H1 (cell line): Measurements from ENCODE around the gene THUMPD3. TPM values are rescaled to one million over a fixed set of nuclear protein-coding genes. Genes with fewer than 3 reads are reported as not detected.

Source experiments
- CTCF ChIA-PET: fragments of 300-600 bp; sonication (Branson Sonifier 250); formaldehyde crosslinking; loops from one replicate; lab custom pipeline; 2021; ENCODE audit not compliant: partially characterized antibody; lab: Charles Lee
- POLR2A ChIA-PET: fragments of 300-600 bp; sonication (Branson Sonifier 250); formaldehyde crosslinking; loops from one replicate; lab custom pipeline; 2021; ENCODE audit warnings: inconsistent platforms; ENCODE audit not compliant: partially characterized antibody; lab: Charles Lee
- DNase-seq, 2 experiments: peaks; one replicate each; pipeline versions ENCODE4 v3.0.0 to v3.0.0-alpha.2; 2010 to 2022; ENCODE audit warnings: low spot score in 2 of 2, low read depth in 1 of 2, mixed read lengths in 1 of 2
- FAIRE-seq: peaks from 2 replicates; lab custom pipeline; 2011; peaks lifted over from hg19 to GRCh38; lab: Jason Lieb, UNC
- H2AFZ ChIP-seq: 2 replicates; pipeline ENCODE4 v1.8.1; 2012; ENCODE audit warnings: low read length, inconsistent platforms
- H2AK5ac ChIP-seq: 2 replicates; pipeline ENCODE4 v1.6.1; 2013; ENCODE audit warnings: low read depth, low read length
- H2BK120ac ChIP-seq: replicated peaks from 2 replicates; pipeline ENCODE3; 2013; ENCODE audit warnings: low read depth, low read length, inconsistent platforms
- H2BK12ac ChIP-seq: 2 replicates; pipeline ENCODE4 v1.6.1; 2013; ENCODE audit warnings: low read depth, low read length
- H2BK15ac ChIP-seq: 2 replicates; pipeline ENCODE4 v1.6.1; 2013; ENCODE audit warnings: low read length
- H2BK20ac ChIP-seq: 2 replicates; pipeline ENCODE4 v1.6.1; 2013; ENCODE audit warnings: low read length
- H2BK5ac ChIP-seq: 2 replicates; pipeline ENCODE4 v1.6.1; 2013; ENCODE audit warnings: low read depth, low read length
- H3K14ac ChIP-seq: 2 replicates; pipeline ENCODE4 v1.6.1; 2013; ENCODE audit warnings: inconsistent platforms; ENCODE audit not compliant: insufficient read length
- H3K18ac ChIP-seq: 2 replicates; pipeline ENCODE4 v1.6.1; 2013; ENCODE audit warnings: low read length; ENCODE audit errors: extremely low read depth
- H3K23ac ChIP-seq: 2 replicates; pipeline ENCODE4 v1.6.1; 2013; ENCODE audit warnings: inconsistent platforms; ENCODE audit not compliant: insufficient read length
- H3K23me2 ChIP-seq: 2 replicates; pipeline ENCODE4 v1.6.1; 2013; ENCODE audit warnings: low read depth, low read length
- H3K27ac ChIP-seq: 2 replicates; pipeline ENCODE4 v1.6.1; 2011; ENCODE audit warnings: low read depth, low read length, inconsistent platforms
- H3K27me3 ChIP-seq, 4 experiments: replicated peaks in 1 of 4; 1 replicate in 1 of 4; 2 replicates in 3 of 4; pipeline versions ENCODE4 v1.6.1 to v1.8.1; 2011 to 2013; ENCODE audit warnings: low read length in 3 of 4, mild to moderate bottlenecking in 3 of 4, inconsistent platforms in 2 of 4, mixed read lengths in 2 of 4, moderate library complexity in 1 of 4; ENCODE audit not compliant: control insufficient read depth in 3 of 4, insufficient read depth in 3 of 4; ENCODE audit errors: extremely low read depth in 1 of 4
- H3K36me3 ChIP-seq, 4 experiments: 2 replicates each; pipeline versions ENCODE4 v1.6.1 to v1.8.1; 2011 to 2013; ENCODE audit warnings: mild to moderate bottlenecking in 4 of 4, low read length in 3 of 4, moderate library complexity in 2 of 4, control low read depth in 1 of 4, inconsistent platforms in 1 of 4; ENCODE audit not compliant: insufficient read depth in 4 of 4, control insufficient read depth in 2 of 4
- H3K4ac ChIP-seq: replicated peaks from 2 replicates; pipeline ENCODE3; 2013; ENCODE audit warnings: low read length, low read depth, mixed read lengths, inconsistent platforms; ENCODE audit not compliant: insufficient read length
- H3K4me1 ChIP-seq, 4 experiments: replicated peaks in 1 of 4; 1 replicate in 1 of 4; 2 replicates in 3 of 4; pipeline versions ENCODE4 v1.6.1 to v1.8.1; 2011 to 2013; ENCODE audit warnings: low read length in 3 of 4, inconsistent platforms in 2 of 4, mixed read lengths in 1 of 4; ENCODE audit not compliant: insufficient read depth in 4 of 4, control insufficient read depth in 3 of 4
- H3K4me2 ChIP-seq, 2 experiments: 2 replicates each; pipeline versions ENCODE4 v1.6.1 to v1.8.1; 2011 to 2013; ENCODE audit warnings: low read depth in 2 of 2, low read length in 2 of 2, control low read depth in 1 of 2, inconsistent platforms in 1 of 2, mild to moderate bottlenecking in 1 of 2; ENCODE audit not compliant: insufficient read depth in 1 of 2
- H3K4me3 ChIP-seq, 4 experiments: fragments of 200-600, 300-600 bp in 1 of 4; sonication (generic), shearing (Covaris generic), sonication (Bioruptor Twin) in 1 of 4; 2 replicates each; pipeline versions ENCODE4 v1.5.1 to v1.8.1; 2011 to 2016; ENCODE audit warnings: low read length in 4 of 4, low read depth in 3 of 4, control low read depth in 2 of 4, inconsistent platforms in 2 of 4, mild to moderate bottlenecking in 2 of 4, mixed read lengths in 1 of 4, moderate library complexity in 1 of 4; ENCODE audit not compliant: insufficient read depth in 2 of 4; ENCODE audit errors: extremely low read depth in 1 of 4
- H3K56ac ChIP-seq: replicated peaks from 2 replicates; pipeline ENCODE3; 2013; ENCODE audit warnings: low read depth, mild to moderate bottlenecking, mixed read lengths, low read length, inconsistent platforms; ENCODE audit not compliant: insufficient read length
- H3K79me1 ChIP-seq: 2 replicates; pipeline ENCODE4 v1.6.1; 2013; ENCODE audit warnings: low read depth, low read length, control low read depth
- H3K79me2 ChIP-seq, 2 experiments: 2 replicates each; pipeline versions ENCODE4 v1.6.1 to v1.8.1; 2012 to 2013; ENCODE audit warnings: low read length in 2 of 2, mild to moderate bottlenecking in 2 of 2, inconsistent platforms in 1 of 2; ENCODE audit not compliant: insufficient read depth in 2 of 2, control insufficient read depth in 1 of 2
- H3K9ac ChIP-seq, 4 experiments: replicated peaks in 1 of 4; 1 replicate in 1 of 4; 2 replicates in 3 of 4; pipeline versions ENCODE4 v1.6.1 to v1.8.1; 2011 to 2013; ENCODE audit warnings: low read depth in 3 of 4, low read length in 3 of 4, control low read depth in 2 of 4, mild to moderate bottlenecking in 2 of 4, moderate library complexity in 2 of 4, inconsistent platforms in 1 of 4; ENCODE audit errors: extremely low read depth in 1 of 4
- H3K9me3 ChIP-seq, 2 experiments: 2 replicates each; pipeline versions ENCODE4 v1.6.1 to v1.8.1; 2012 to 2013; ENCODE audit warnings: mild to moderate bottlenecking in 2 of 2, moderate library complexity in 2 of 2, control low read depth in 1 of 2, inconsistent platforms in 1 of 2, low read depth in 1 of 2, low read length in 1 of 2, mixed read lengths in 1 of 2; ENCODE audit not compliant: insufficient read depth in 2 of 2
- H4K20me1 ChIP-seq, 2 experiments: replicated peaks in 1 of 2; 2 replicates each; pipeline versions ENCODE3 to v1.8.1; 2011 to 2013; ENCODE audit warnings: inconsistent platforms in 2 of 2, low read length in 2 of 2, mild to moderate bottlenecking in 1 of 2; ENCODE audit not compliant: insufficient read depth in 2 of 2, control insufficient read depth in 1 of 2
- H4K5ac ChIP-seq: 2 replicates; pipeline ENCODE4 v1.6.1; 2013; ENCODE audit warnings: low read length, low read depth, mixed read lengths, inconsistent platforms; ENCODE audit not compliant: insufficient read length
- H4K8ac ChIP-seq: 2 replicates; pipeline ENCODE4 v1.8.0; 2013; ENCODE audit warnings: mild to moderate bottlenecking, moderate library complexity, low read length, inconsistent platforms; ENCODE audit not compliant: insufficient read depth; ENCODE audit errors: extremely low read depth
- H4K91ac ChIP-seq: replicated peaks from 2 replicates; pipeline ENCODE3; 2013; ENCODE audit warnings: low read length, mixed read lengths, inconsistent platforms; ENCODE audit not compliant: insufficient read length
- CTCF ChIP-seq, 3 experiments: IDR thresholded peaks; 1 replicate in 2 of 3; 2 replicates in 1 of 3; pipeline versions ENCODE4 v1.5.1 to v1.6.1; 2011; ENCODE audit warnings: low read length in 3 of 3, mild to moderate bottlenecking in 3 of 3, inconsistent platforms in 2 of 3, low read depth in 1 of 3, moderate library complexity in 1 of 3; ENCODE audit not compliant: insufficient read depth in 1 of 3; ENCODE audit errors: control extremely low read depth in 1 of 3
- RAD21 ChIP-seq, 2 experiments: IDR thresholded peaks in 1 of 2; conservative IDR thresholded peaks in 1 of 2; 2 replicates each; pipeline ENCODE4 v1.6.1; 2011; ENCODE audit warnings: low read depth in 2 of 2, low read length in 2 of 2, improper control_type of control experiment in 1 of 2, inconsistent platforms in 1 of 2, mild to moderate bottlenecking in 1 of 2, moderate library complexity in 1 of 2
- TCF12 ChIP-seq: IDR thresholded peaks from 2 replicates; pipeline ENCODE4 v1.6.1; 2011; ENCODE audit warnings: low read depth, mild to moderate bottlenecking, low read length
- WGBS, 2 experiments: shearing (Covaris generic) in 1 of 2; methylation state at CpG; one replicate each; pipeline versions ENCODE4 v1.1.6 to v1.1.7; 2013 to 2015; ENCODE audit warnings: low lambda C conversion rate in 2 of 2, mixed read lengths in 2 of 2, inconsistent platforms in 1 of 2, low coverage in 1 of 2, missing lambda C conversion rate in 1 of 2; ENCODE audit not compliant: insufficient replicate concordance in 2 of 2, insufficient coverage in 1 of 2, insufficient read length in 1 of 2; ENCODE audit errors: extremely low coverage in 1 of 2, missing lambda C conversion rate in 1 of 2; 5-methylcytosine and 5-hydroxymethylcytosine counted together
- polyA plus RNA-seq, 7 experiments: library from polyadenylated mRNA; depleted of rRNA in 3 of 7; stranded (reverse) in 5 of 7; unstranded in 2 of 7; fragments of >200 nt in 5 of 7; fragments of 200-250 nt in 2 of 7; gene quantifications; 1 replicate in 5 of 7; 2 replicates in 1 of 7; 4 replicates in 1 of 7; pipeline versions ENCODE4 v1.2.1 to v1.2.3, GENCODE V29; 2011 to 2013; ENCODE audit warnings: missing spikeins in 2 of 7, mixed read lengths in 2 of 7
- total RNA-seq: library from RNA; stranded (reverse); fragmentation: NEBNext Ultra II Directional; extraction: Animal tissue kit (Norgen Biotek cat#: 25700); gene quantifications from 2 replicates; pipeline ENCODE4 v1.2.1, GENCODE V29; 2021

THUMPD3 gene
- total and polyA plus RNA-seq, 2 of the 8 experiments (the other 6 are each of a cell fraction or from before 2014, with no cell fraction given): 26.7 to 68.9 TPM

GRCh38 chr3:9352917-9353752, 9.7 kb upstream of the THUMPD3 start:
- no peaks in the 10 kb centered on the region for H3K23me2 ChIP-seq
- no peak overlapping the region for H3K14ac ChIP-seq
- H4K8ac ChIP-seq: no peak overlapping the region
- 0 out of 2 replicates have a peak overlapping the region, but pooled peaks have one; percentile 48 for H2BK15ac ChIP-seq
- CTCF ChIA-PET: interaction anchor here (0.6 to 3.7 kb wide), 38 partner anchors 9 to 810 kb away, joined by 3 to 47 read pairs (median 4); partner anchors contain the start of gene THUMPD3
- no peaks in the 10 kb centered on the region for H3K27me3 ChIP-seq
- peak overlapping the region; percentile 84 for H4K91ac ChIP-seq
- H3K9ac ChIP-seq: peak overlapping the region in 3 of 4 experiments; percentile 9 to 41 (median 21); a peak in 4 of 7 replicates
- peaks cover 10 to 30% (median 16%) of the 10 kb centered on the region in 4 experiments for H3K4me1 ChIP-seq
- FAIRE-seq: peak; percentile 94
- H4K5ac ChIP-seq: peak overlapping the region; percentile 24
- no peaks in the 10 kb centered on the region for H3K9me3 ChIP-seq
- peak overlapping the region; percentile 81 for H2BK12ac ChIP-seq
- H3K27ac ChIP-seq: peak overlapping the region; percentile 76
- H3K4ac ChIP-seq: peak overlapping the region; percentile 7
- H3K23ac ChIP-seq: no peak overlapping the region
- 0 out of 2 replicates have a peak overlapping the region, but pooled peaks have one; percentile 14 for H2AK5ac ChIP-seq
- DNase-seq: peak; percentile 34 to 74
- H3K4me3 ChIP-seq: no peak overlapping the region
- no peak overlapping the region for H3K56ac ChIP-seq
- no peaks in the 10 kb centered on the region for H3K79me1 ChIP-seq
- 33% methylated on average over 7 of the region's 7 CpGs; no CpG with 5 or more reads in 1 of the 2 experiments for WGBS, 2 experiments
- H2AFZ ChIP-seq: peak overlapping the region; percentile 7; the same call in 1 of the 2 replicates
- H3K79me2 ChIP-seq: no peaks in the 10 kb centered on the region
- peak overlapping the region; percentile 26 for H2BK120ac ChIP-seq
- peak overlapping the region; percentile 0 to 58 for H3K4me2 ChIP-seq
- peak overlapping the region; percentile 8 for H3K18ac ChIP-seq
- peak overlapping the region; percentile 66; the same call in 1 of the 2 replicates for H2BK5ac ChIP-seq
- POLR2A ChIA-PET: interaction anchor here (0.5 to 3.9 kb wide), 13 partner anchors 10 to 72 kb away, joined by 3 to 64 read pairs (median 5); partner anchors contain the start of genes SETD5 and THUMPD3
- H2BK20ac ChIP-seq: peak overlapping the region; percentile 6
- H3K36me3 ChIP-seq: no peaks in the 10 kb centered on the region
- no peaks in the 10 kb centered on the region for H4K20me1 ChIP-seq
- peak; percentile 56 to 90 (median 80) for TF ChIP-seq CTCF (IDR thresholded peaks at IDR 0.05; ENCODE audit: control extremely low read depth in 1 of 3, insufficient read depth in 1 of 3, low read depth in 1 of 3, low read length in 3 of 3)
- no peak for TF ChIP-seq TCF12
- TF ChIP-seq RAD21 (IDR thresholded peaks at IDR 0.05 in 1 of 2, conservative IDR thresholded peaks at IDR 0.05 in 1 of 2; ENCODE audit: low read depth in 2 of 2, low read length in 2 of 2): peak; percentile 86 to 88
